ENCODE data around the gene MAPK14.

- TF ChIP-seq POLR2AphosphoS5 (IDR thresholded peaks at IDR 0.05; ENCODE audit: low read depth) (no peak), CTCF (IDR thresholded peaks at IDR 0.05; ENCODE audit: insufficient read depth, low read length) (no peak), SPI1 (IDR thresholded peaks at IDR 0.05; ENCODE audit: borderline replicate concordance, low read depth) (no peak)
Observed at GRCh38 chr6:36042618-36043260, 15.1 kb downstream of the MAPK14 start.
